ENCODE results near the gene THAP3.
A peak's percentile ranks its signal among the peaks of the same experiment; 100 is the strongest.

The THAP3 gene

GRCh38 chr1:6612641-6613360 lies 11.9 kb upstream of the THAP3 start:
- no peak for DNase-seq (ENCODE audit: low read depth, low spot score)

GRCh38 chr1:6613361-6614018 lies 11.2 kb upstream of the THAP3 start, which contains the start of gene PHF13:
TSS of gene PHF13 (plus strand) at chr1:6613731. CDS start at chr1:6614067, 336 bp downstream.
- peak; percentile 99 for DNase-seq (ENCODE audit: low read depth, low spot score)

GRCh38 chr1:6614019-6614928 lies 10.4 kb upstream of the THAP3 start:
- no peak for DNase-seq (ENCODE audit: low read depth, low spot score)

- DNase-seq (ENCODE audit: low read depth, low spot score): no peak
Observed at GRCh38 chr1:6614929-6615785, 9.5 kb upstream of the THAP3 start.

GRCh38 chr1:6619045-6619444 lies 5.6 kb upstream of the THAP3 start:
- DNase-seq (ENCODE audit: low read depth, low spot score): no peak

GRCh38 chr1:6621429-6622391 lies 3.0 kb upstream of the THAP3 start:
- no peak for DNase-seq (ENCODE audit: low read depth, low spot score)

- no peak for DNase-seq (ENCODE audit: low read depth, low spot score)
Observed at GRCh38 chr1:6622396-6623152, 2.1 kb upstream of the THAP3 start.

GRCh38 chr1:6623269-6623965 lies 1.3 kb upstream of the THAP3 start:
- DNase-seq (ENCODE audit: low read depth, low spot score): no peak

- no peak for DNase-seq (ENCODE audit: low read depth, low spot score)
Observed at GRCh38 chr1:6625584-6626149, 999 bp downstream of the THAP3 start.

- no peak for DNase-seq (ENCODE audit: low read depth, low spot score)
Observed at GRCh38 chr1:6627031-6627430, 2.4 kb downstream of the THAP3 start.

GRCh38 chr1:6627841-6628545 lies 3.3 kb downstream of the THAP3 start:
- DNase-seq (ENCODE audit: low read depth, low spot score): no peak

- no peak for DNase-seq (ENCODE audit: low read depth, low spot score)
Observed at GRCh38 chr1:6628971-6629479, 4.4 kb downstream of the THAP3 start.

GRCh38 chr1:6630027-6630426 lies 5.4 kb downstream of the THAP3 start:
- no peak for DNase-seq (ENCODE audit: low read depth, low spot score)

- DNase-seq (ENCODE audit: low read depth, low spot score): no peak
Observed at GRCh38 chr1:6631058-6631457, 6.4 kb downstream of the THAP3 start.

- no peak for DNase-seq (ENCODE audit: low read depth, low spot score)
Observed at GRCh38 chr1:6632588-6633514, 8.2 kb downstream of the THAP3 start.

GRCh38 chr1:6634371-6635052 lies 9.8 kb downstream of the THAP3 start:
- DNase-seq (ENCODE audit: low read depth, low spot score): no peak

Measured in smooth muscle cell of the brain vasculature (primary cell).